ENCODE results near the gene OPRM1.

GRCh38 chr6:154252678-154253077 is 213.6 kb downstream of the OPRM1 start:
- TF ChIP-seq POLR2AphosphoS5 (IDR thresholded peaks at IDR 0.05; ENCODE audit: low read depth) (no peak), SPI1 (IDR thresholded peaks at IDR 0.05; ENCODE audit: borderline replicate concordance, low read depth) (no peak)
- TF ChIP-seq, protein P1, sequence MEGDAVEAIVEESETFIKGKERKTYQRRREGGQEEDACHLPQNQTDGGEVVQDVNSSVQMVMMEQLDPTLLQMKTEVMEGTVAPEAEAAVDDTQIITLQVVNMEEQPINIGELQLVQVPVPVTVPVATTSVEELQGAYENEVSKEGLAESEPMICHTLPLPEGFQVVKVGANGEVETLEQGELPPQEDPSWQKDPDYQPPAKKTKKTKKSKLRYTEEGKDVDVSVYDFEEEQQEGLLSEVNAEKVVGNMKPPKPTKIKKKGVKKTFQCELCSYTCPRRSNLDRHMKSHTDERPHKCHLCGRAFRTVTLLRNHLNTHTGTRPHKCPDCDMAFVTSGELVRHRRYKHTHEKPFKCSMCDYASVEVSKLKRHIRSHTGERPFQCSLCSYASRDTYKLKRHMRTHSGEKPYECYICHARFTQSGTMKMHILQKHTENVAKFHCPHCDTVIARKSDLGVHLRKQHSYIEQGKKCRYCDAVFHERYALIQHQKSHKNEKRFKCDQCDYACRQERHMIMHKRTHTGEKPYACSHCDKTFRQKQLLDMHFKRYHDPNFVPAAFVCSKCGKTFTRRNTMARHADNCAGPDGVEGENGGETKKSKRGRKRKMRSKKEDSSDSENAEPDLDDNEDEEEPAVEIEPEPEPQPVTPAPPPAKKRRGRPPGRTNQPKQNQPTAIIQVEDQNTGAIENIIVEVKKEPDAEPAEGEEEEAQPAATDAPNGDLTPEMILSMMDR (IDR thresholded peaks at IDR 0.05; ENCODE audit: insufficient read depth, low read length), result no peak
- TF ChIP-seq, protein P2, sequence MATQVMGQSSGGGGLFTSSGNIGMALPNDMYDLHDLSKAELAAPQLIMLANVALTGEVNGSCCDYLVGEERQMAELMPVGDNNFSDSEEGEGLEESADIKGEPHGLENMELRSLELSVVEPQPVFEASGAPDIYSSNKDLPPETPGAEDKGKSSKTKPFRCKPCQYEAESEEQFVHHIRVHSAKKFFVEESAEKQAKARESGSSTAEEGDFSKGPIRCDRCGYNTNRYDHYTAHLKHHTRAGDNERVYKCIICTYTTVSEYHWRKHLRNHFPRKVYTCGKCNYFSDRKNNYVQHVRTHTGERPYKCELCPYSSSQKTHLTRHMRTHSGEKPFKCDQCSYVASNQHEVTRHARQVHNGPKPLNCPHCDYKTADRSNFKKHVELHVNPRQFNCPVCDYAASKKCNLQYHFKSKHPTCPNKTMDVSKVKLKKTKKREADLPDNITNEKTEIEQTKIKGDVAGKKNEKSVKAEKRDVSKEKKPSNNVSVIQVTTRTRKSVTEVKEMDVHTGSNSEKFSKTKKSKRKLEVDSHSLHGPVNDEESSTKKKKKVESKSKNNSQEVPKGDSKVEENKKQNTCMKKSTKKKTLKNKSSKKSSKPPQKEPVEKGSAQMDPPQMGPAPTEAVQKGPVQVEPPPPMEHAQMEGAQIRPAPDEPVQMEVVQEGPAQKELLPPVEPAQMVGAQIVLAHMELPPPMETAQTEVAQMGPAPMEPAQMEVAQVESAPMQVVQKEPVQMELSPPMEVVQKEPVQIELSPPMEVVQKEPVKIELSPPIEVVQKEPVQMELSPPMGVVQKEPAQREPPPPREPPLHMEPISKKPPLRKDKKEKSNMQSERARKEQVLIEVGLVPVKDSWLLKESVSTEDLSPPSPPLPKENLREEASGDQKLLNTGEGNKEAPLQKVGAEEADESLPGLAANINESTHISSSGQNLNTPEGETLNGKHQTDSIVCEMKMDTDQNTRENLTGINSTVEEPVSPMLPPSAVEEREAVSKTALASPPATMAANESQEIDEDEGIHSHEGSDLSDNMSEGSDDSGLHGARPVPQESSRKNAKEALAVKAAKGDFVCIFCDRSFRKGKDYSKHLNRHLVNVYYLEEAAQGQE (IDR thresholded peaks at IDR 0.05; ENCODE audit: insufficient replicate concordance, low read depth), result no peak

All from HL-60 (cell line).